Left lung (tissue), 10 donors: Measurements from ENCODE around the gene MAPRE3. TPM values are rescaled to one million over a fixed set of nuclear protein-coding genes. Genes with fewer than 3 reads are reported as not detected.

Experiments
- ATAC-seq: fragments of 200-7000 bp; cut with Tn5 transposase; one replicate; pipeline ENCODE4 v1.9.1; 2020; ENCODE audit warnings: moderate library complexity
- DNase-seq, 4 donors: peaks; one replicate each; pipeline ENCODE4 v3.0.0-alpha.2; 2013 to 2020
- H3K27ac ChIP-seq, 2 donors: fragments of 200-600 bp; sonication (generic) in 1 of 2; one replicate each; pipeline versions ENCODE4 v1.5.0 to v1.8.0; 2020 to 2021
- H3K27me3 ChIP-seq, 2 donors: fragments of 200-600 bp; sonication (generic) in 1 of 2; one replicate each; pipeline versions ENCODE4 v1.5.0 to v1.8.0; 2020 to 2021
- H3K36me3 ChIP-seq, 2 donors: fragments of 200-600 bp; sonication (generic) in 1 of 2; one replicate each; pipeline versions ENCODE4 v1.5.0 to v1.8.0; 2020 to 2021
- H3K4me1 ChIP-seq, 2 donors: fragments of 200-600 bp; one replicate each; pipeline ENCODE4 v1.8.0; 2021
- H3K4me3 ChIP-seq, 2 donors: fragments of 200-600 bp; sonication (generic) in 1 of 2; one replicate each; pipeline versions ENCODE4 v1.5.0 to v1.8.0; 2020 to 2021; ENCODE audit warnings: mild to moderate bottlenecking in 1 of 2
- H3K9me3 ChIP-seq, 2 donors: fragments of 200-600 bp; sonication (generic) in 1 of 2; one replicate each; pipeline versions ENCODE4 v1.5.0 to v1.8.0; 2020 to 2021
- intact Hi-C, 2 donors: fragments of 100-400 bp; cut with DNase I; formaldehyde crosslinking; loops; one replicate each; pipeline versions ENCODE4 v1.11.2 to v1.14.2; 2022
- polyA plus RNA-seq, 6 donors: library from polyadenylated mRNA; unstranded; fragments of 120-200 nt; gene quantifications; one replicate each; pipeline ENCODE4 v1.2.1, GENCODE V29; 2013; ENCODE audit not compliant: insufficient read length in 6 of 6
- total RNA-seq, 2 donors: library from RNA; stranded (reverse); fragmentation: NEBNext Ultra II Directional; extraction: Animal tissue kit (Norgen Biotek cat#: 25700); gene quantifications; one replicate each; pipeline ENCODE4 v1.2.1, GENCODE V29; 2021
- TF ChIP-seq, protein P1 (sequence below), 2 donors: fragments of 200-600 bp; sonication (generic) in 1 of 2; IDR thresholded peaks; one replicate each; pipeline versions ENCODE4 v1.5.0 to v1.8.0; 2021; ENCODE audit warnings: antibody characterized with exemption in 2 of 2
- donor health status: DM: no; HTN: yes; CAD: no.
- donor health status: DM: no; HTN: no; CAD: no.

Gene MAPRE3
- total and polyA plus RNA-seq, 8 donors, result 7.1 to 23.5 (median 9.9) TPM

DNA sequence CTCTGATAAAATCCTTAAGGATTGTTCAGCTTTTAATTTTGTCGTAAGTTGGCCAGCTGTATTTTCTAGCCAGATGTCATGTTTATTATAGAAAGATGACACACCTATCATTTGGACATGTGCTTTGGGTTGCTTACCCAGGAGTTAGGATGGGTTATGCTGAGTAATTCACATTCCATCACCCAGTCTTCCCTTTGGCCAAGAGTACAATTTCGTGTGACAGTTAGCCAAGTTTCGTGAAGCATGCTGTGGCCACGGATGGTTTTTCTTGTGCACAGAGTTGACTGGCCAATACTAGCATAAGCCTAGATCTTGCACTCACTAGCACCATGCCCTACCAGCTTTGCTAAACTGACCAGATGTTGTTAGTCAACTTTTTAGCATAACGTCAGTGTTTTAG, 5.8 kb downstream of the MAPRE3 start:
- no peak for ATAC-seq
- intact Hi-C loops, result no loop called here
- Histone ChIP-seq H3K9me3 (no peaks in the 10 kb centered on the region), H3K27ac (no peak overlapping the region), H3K36me3 (no peaks in the 10 kb centered on the region), H3K27me3 (no peaks in the 10 kb centered on the region), H3K4me1 (peaks cover 4 to 12% of the 10 kb centered on the region in 2 donors), H3K4me3 (no peak overlapping the region)
- no peak for DNase-seq
- TF ChIP-seq, protein P1, sequence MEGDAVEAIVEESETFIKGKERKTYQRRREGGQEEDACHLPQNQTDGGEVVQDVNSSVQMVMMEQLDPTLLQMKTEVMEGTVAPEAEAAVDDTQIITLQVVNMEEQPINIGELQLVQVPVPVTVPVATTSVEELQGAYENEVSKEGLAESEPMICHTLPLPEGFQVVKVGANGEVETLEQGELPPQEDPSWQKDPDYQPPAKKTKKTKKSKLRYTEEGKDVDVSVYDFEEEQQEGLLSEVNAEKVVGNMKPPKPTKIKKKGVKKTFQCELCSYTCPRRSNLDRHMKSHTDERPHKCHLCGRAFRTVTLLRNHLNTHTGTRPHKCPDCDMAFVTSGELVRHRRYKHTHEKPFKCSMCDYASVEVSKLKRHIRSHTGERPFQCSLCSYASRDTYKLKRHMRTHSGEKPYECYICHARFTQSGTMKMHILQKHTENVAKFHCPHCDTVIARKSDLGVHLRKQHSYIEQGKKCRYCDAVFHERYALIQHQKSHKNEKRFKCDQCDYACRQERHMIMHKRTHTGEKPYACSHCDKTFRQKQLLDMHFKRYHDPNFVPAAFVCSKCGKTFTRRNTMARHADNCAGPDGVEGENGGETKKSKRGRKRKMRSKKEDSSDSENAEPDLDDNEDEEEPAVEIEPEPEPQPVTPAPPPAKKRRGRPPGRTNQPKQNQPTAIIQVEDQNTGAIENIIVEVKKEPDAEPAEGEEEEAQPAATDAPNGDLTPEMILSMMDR (IDR thresholded peaks at IDR 0.05), result no peak

DNA sequence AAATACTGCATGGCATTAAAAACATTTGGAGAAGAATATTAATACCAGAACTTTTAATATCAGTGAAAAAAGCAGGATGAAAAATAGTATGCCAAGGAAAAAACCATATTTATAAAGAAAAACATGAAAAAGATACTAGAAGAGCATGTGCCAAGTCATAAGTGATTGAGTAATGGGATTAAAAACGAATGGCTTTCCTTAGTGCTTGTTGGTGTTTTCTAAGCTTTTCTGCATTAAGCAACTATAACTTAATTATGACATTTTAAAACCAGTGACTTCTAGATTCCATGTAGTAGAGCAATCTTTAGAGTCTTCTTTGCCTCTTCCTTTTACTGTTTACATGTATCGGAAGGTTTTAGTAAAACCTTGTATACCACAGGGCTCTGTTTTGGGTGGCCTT, 6.6 kb downstream of the MAPRE3 start:
- ATAC-seq (no peak), DNase-seq (no peak)
- Histone ChIP-seq H3K36me3 (no peaks in the 10 kb centered on the region), H3K27me3 (no peaks in the 10 kb centered on the region), H3K4me3 (no peak overlapping the region), H3K4me1 (peaks cover 4 to 6% of the 10 kb centered on the region in 2 donors), H3K9me3 (no peaks in the 10 kb centered on the region), H3K27ac (no peak overlapping the region)
- TF ChIP-seq, protein P1 (IDR thresholded peaks at IDR 0.05), result no peak
- intact Hi-C loops, result no loop called here

DNA sequence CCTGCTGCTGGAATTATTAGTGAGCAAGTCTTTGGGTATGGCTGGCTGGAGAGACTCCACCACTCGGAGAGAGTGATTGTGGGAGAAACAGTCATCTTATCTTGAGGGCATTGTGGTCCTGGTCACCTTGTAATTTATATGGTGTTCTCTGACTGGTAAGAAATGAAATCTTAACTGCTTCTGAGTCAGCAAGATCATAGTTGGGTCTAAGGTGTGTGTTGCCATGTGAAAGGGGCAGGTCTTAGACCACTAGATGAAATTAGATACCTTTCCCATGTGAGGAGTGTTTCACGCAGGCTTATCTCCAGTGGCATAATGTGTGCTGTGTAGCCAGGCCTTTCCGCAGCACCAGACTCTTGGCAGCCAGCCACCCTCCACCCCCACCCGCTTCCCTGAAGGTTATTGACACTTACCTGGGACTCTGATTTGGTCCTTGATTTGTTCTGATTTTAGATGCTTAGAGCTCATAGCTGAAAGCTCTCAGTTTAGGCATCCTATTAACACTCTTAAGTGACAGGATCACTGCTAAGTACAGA, 7.7 kb downstream of the MAPRE3 start:
- TF ChIP-seq, protein P1 (IDR thresholded peaks at IDR 0.05), result no peak
- no peaks in the 10 kb centered on the region for H3K27me3 ChIP-seq
- peak; percentile 66 for ATAC-seq
- H3K36me3 ChIP-seq, result no peaks in the 10 kb centered on the region
- H3K27ac ChIP-seq, result no peak overlapping the region
- DNase-seq, result peak in 3 of 4 donors; percentile 47 to 80 (median 62)
- H3K4me3 ChIP-seq, result no peak overlapping the region
- peaks cover 4 to 11% of the 10 kb centered on the region in 2 donors for H3K4me1 ChIP-seq
- intact Hi-C loops, result no loop called here
- H3K9me3 ChIP-seq, result no peaks in the 10 kb centered on the region

DNA sequence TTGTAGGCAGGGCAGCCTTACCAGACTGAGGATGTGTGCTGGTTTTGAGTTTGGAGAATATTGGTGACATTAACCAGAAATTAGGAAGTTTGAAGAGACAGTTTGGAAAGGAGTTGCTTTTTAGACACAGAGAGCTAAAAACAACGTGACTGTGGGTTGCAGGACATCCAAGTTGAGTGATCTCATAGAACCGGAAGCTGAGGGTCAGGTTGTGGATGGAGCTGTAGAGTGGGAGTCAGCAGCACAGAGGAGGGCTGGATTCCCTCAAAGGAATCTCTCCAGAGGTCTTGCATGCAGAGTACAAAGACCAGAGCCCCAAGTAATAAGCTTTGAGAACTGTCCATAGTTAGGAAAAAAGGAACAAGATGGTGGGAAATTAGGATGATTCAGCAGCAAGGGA, 9.3 kb downstream of the MAPRE3 start:
- Histone ChIP-seq H3K27me3 (no peaks in the 10 kb centered on the region), H3K4me1 (peaks cover 4 to 11% of the 10 kb centered on the region in 2 donors), H3K4me3 (no peak overlapping the region), H3K36me3 (no peaks in the 10 kb centered on the region), H3K27ac (no peak overlapping the region), H3K9me3 (no peaks in the 10 kb centered on the region)
- TF ChIP-seq, protein P1 (IDR thresholded peaks at IDR 0.05), result no peak
- intact Hi-C loops, result no loop called here
- no peak for DNase-seq
- no peak for ATAC-seq

DNA sequence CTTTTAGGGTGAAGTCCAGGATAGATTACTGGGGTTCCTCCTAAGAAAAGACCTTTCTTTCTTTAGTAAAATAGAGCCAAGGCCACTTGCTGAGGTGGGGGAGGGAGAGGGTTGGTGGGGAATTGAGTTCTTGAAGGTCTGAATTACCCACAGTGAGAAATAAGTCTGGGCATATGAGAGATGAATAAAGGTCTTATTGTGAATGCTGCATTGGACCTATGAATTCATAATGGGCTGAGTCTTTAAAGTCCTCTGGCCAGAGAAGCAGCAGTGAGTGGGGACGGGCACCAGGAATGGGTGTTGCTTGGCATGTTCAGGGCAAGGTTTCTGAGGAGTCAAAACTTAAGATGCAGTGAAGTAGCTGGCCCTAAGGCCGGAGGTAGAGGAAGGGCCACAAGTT, 10.5 kb downstream of the MAPRE3 start:
- DNase-seq (no peak), ATAC-seq (no peak)
- H3K36me3 ChIP-seq, result no peaks in the 10 kb centered on the region
- H3K4me1 ChIP-seq, result peaks cover 4 to 11% of the 10 kb centered on the region in 2 donors
- H3K27ac ChIP-seq, result no peak overlapping the region
- intact Hi-C loops, result no loop called here
- no peaks in the 10 kb centered on the region for H3K27me3 ChIP-seq
- TF ChIP-seq, protein P1 (IDR thresholded peaks at IDR 0.05), result no peak
- no peaks in the 10 kb centered on the region for H3K9me3 ChIP-seq
- H3K4me3 ChIP-seq, result no peak overlapping the region
